Heart right ventricle (tissue), 16 donors: Measurements from ENCODE around the gene KIF22. TPM values are rescaled to one million over a fixed set of nuclear protein-coding genes. Genes with fewer than 3 reads are reported as not detected.
"Not testable (repeated sequence)": the region's sequence is repeated elsewhere in the genome, so short reads cannot be mapped to it uniquely, and the experiment has no call there.

Experiments
- ATAC-seq, 8 donors: fragments of 200-7000 bp; cut with Tn5 transposase; one replicate each; pipeline ENCODE4 v1.9.1; 2020; ENCODE audit warnings: mild to moderate bottlenecking in 8 of 8, moderate library complexity in 8 of 8, moderate number of reproducible peaks in 1 of 8
- DNase-seq, 2 donors: peaks; one replicate each; pipeline ENCODE4 v3.0.0-alpha.2; 2020
- H3K27ac ChIP-seq, 10 donors: fragments of 200-600 bp; sonication (generic) in 2 of 10; one replicate each; pipeline versions ENCODE4 v1.5.0 to v1.8.0; 2020 to 2022; ENCODE audit warnings: mild to moderate bottlenecking in 3 of 10
- H3K27me3 ChIP-seq, 7 donors: fragments of 200-600 bp; one replicate each; pipeline ENCODE4 v1.8.0; 2021 to 2022; ENCODE audit warnings: mild to moderate bottlenecking in 2 of 7
- H3K36me3 ChIP-seq, 9 donors: fragments of 200-600 bp; sonication (generic) in 1 of 9; one replicate each; pipeline versions ENCODE4 v1.5.0 to v1.8.0; 2020 to 2022; ENCODE audit warnings: mild to moderate bottlenecking in 2 of 9
- H3K4me1 ChIP-seq, 9 donors: fragments of 200-600 bp; sonication (generic) in 1 of 9; one replicate each; pipeline versions ENCODE4 v1.5.0 to v1.8.0; 2020 to 2022; ENCODE audit warnings: mild to moderate bottlenecking in 4 of 9
- H3K4me3 ChIP-seq, 10 donors: fragments of 200-600 bp; sonication (generic) in 2 of 10; one replicate each; pipeline versions ENCODE4 v1.5.0 to v1.8.0; 2020 to 2022; ENCODE audit warnings: mild to moderate bottlenecking in 7 of 10, moderate library complexity in 2 of 10
- H3K9me3 ChIP-seq, 11 donors: fragments of 200-600 bp in 10 of 11; sonication (generic) in 2 of 11; one replicate each; pipeline versions ENCODE4 v1.5.0 to v1.8.0; 2013 to 2022; ENCODE audit warnings: mild to moderate bottlenecking in 2 of 11, control low read depth in 1 of 11, moderate library complexity in 1 of 11
- CTCF ChIP-seq, 9 donors: fragments of 200-600 bp; sonication (generic) in 2 of 9; IDR thresholded peaks; one replicate each; pipeline versions ENCODE4 v1.5.0 to v1.8.0; 2021 to 2022; ENCODE audit warnings: antibody characterized with exemption in 9 of 9, mild to moderate bottlenecking in 5 of 9, moderate library complexity in 1 of 9
- WGBS, 2 donors: extraction: QIAGEN DNeasy Blood & Tissue Kit; methylation state at CpG; one replicate each; pipeline ENCODE4 v1.1.7; 2013; ENCODE audit warnings: inconsistent platforms in 1 of 2; 5-methylcytosine and 5-hydroxymethylcytosine counted together
- intact Hi-C, 10 donors: fragments of 100-400 bp; cut with DNase I; formaldehyde crosslinking; loops; one replicate each; pipeline versions ENCODE4 v1.11.1 to v1.14.2; 2022
- polyA plus RNA-seq, 2 donors: library from polyadenylated mRNA; stranded (reverse); fragments of 200-250 nt; gene quantifications; one replicate each; pipeline ENCODE4 v1.2.3, GENCODE V29; 2013
- total RNA-seq, 10 donors: library from RNA; stranded (reverse); fragmentation: NEBNext Ultra II Directional in 3 of 10; extraction: Animal tissue kit (Norgen Biotek cat#: 25700) in 3 of 10; gene quantifications; one replicate each; pipeline versions ENCODE4 v1.2.1 to v1.2.4, GENCODE V29; 2021 to 2023
- donor health status: Arrhythmogenic right ventricular cardiomyopathy.
- donor health status: ischemic (EF 13 %, LVEDD 7.1; RV severe dilation, severe dysfunction).
- donor health status: healthy with polysubstance abuse.
- donor health status: DM: no; HTN: yes; CAD: no.
- donor health status: DM: no; HTN: no; CAD: no.
- donor health status: ischemic (EF 25% LVEDD 6.9; RV normal size, moderate dysfunction).
- donor health status: ischemic (EF 25% LVEDD 5.7; RV mildly dilated, moderate dysfunction).
- donor health status: healthy.
- donor health status: DM: yes; HTN: yes; CAD: no.
- donor health status: Ischemic cardiomyopathy.
- donor health status: ischemic (EF 35%, LVEDD 5.7; RV mildly dilated, moderate dysfunction).
- donor health status: nonischemic (EF 11% LVEDD 7.7; RV severe dilation, severe dysfunction).
- donor health status: DM: yes; HTN: yes; CAD: no.
- donor health status: PGD.
- donor health status: ischemic (EF 29% LVEDD 5.4; RV normal size, mild dysfunction).
- donor health status: nonischemic (EF 23%, LVEDD 6.1; RV moderate dilation, normal function).

KIF22 gene
- total and polyA plus RNA-seq, 12 donors: 16.3 to 136 (median 38.6) TPM

GRCh38 chr16:29777576-29778350 lies 12.8 kb upstream of the KIF22 start, which contains the start of gene ZG16:
TSS of gene ZG16 (plus strand) at chr16:29778256. CDS start at chr16:29779267, 1,011 bp downstream.
- H3K9me3 ChIP-seq: no peaks in the 10 kb centered on the region
- TF ChIP-seq CTCF (IDR thresholded peaks at IDR 0.05): no peak
- H3K27ac ChIP-seq: no peak within 1 kb of the TSS
- no peak for ATAC-seq
- intact Hi-C loops: loop anchor here in 1 of 10 donors (10.0 kb wide), 1 partner anchor 63 kb away; no protein-coding TSS in a partner anchor
- no peaks in the 10 kb centered on the region for H3K36me3 ChIP-seq
- no peak within 1 kb of the TSS for H3K4me3 ChIP-seq
- peaks cover 0 to 3% (median 0%) of the 10 kb centered on the region in 9 donors for H3K4me1 ChIP-seq
- no peak for DNase-seq
- 75 to 82% methylated on average over 10 of the region's 10 CpGs for WGBS, 2 donors
- peaks cover 0 to 31% (median 4%) of the 10 kb centered on the region in 7 donors for H3K27me3 ChIP-seq

- DNase-seq: no peak
- no peaks in the 10 kb centered on the region for H3K36me3 ChIP-seq
- H3K27me3 ChIP-seq: peaks cover 0 to 31% (median 4%) of the 10 kb centered on the region in 7 donors
- no peak overlapping the region for H3K4me3 ChIP-seq
- H3K9me3 ChIP-seq: no peaks in the 10 kb centered on the region
- intact Hi-C loops: loop anchor here in 1 of 10 donors (10.0 kb wide), 1 partner anchor 65 kb away; no protein-coding TSS in a partner anchor
- peaks cover 0 to under 1% (median 0%) of the 10 kb centered on the region in 9 donors for H3K4me1 ChIP-seq
- no peak overlapping the region for H3K27ac ChIP-seq
- no peak for ATAC-seq
- WGBS, 2 donors: 34 to 50% methylated on average over 10 of the region's 10 CpGs
- no peak for TF ChIP-seq CTCF (IDR thresholded peaks at IDR 0.05)
These were observed 11.1 kb upstream of the KIF22 start for GRCh38 chr16:29779474-29779873.

GRCh38 chr16:29783094-29783953 lies 7.2 kb upstream of the KIF22 start:
- not testable (repeated sequence) for ATAC-seq, H3K27ac ChIP-seq, H3K36me3 ChIP-seq, H3K4me3 ChIP-seq, H3K9me3 ChIP-seq, DNase-seq
- intact Hi-C loops: loop anchor here in 1 of 10 donors (10.0 kb wide), 1 partner anchor 59 kb away; no protein-coding TSS in a partner anchor
- Histone ChIP-seq H3K4me1 (peaks cover 0 to 13% (median 6%) of the 10 kb centered on the region in 9 donors), H3K27me3 (peaks cover 0 to 27% (median 4%) of the 10 kb centered on the region in 7 donors)
- 77 to 82% methylated on average over 13 of the region's 13 CpGs for WGBS, 2 donors

- peaks cover 0 to 21% (median 4%) of the 10 kb centered on the region in 7 donors for H3K27me3 ChIP-seq
- no peak for TF ChIP-seq CTCF (IDR thresholded peaks at IDR 0.05)
- H3K27ac ChIP-seq: no peak overlapping the region
- 91 to 96% methylated on average over 2 of the region's 2 CpGs for WGBS, 2 donors
- no peaks in the 10 kb centered on the region for H3K9me3 ChIP-seq
- intact Hi-C loops: loop anchor here in 1 of 10 donors (10.0 kb wide), 1 partner anchor 59 kb away; no protein-coding TSS in a partner anchor
- peaks cover 0 to 13% (median 6%) of the 10 kb centered on the region in 9 donors for H3K4me1 ChIP-seq
- no peaks in the 10 kb centered on the region for H3K36me3 ChIP-seq
- no peak overlapping the region for H3K4me3 ChIP-seq
- no peak for ATAC-seq
- no peak for DNase-seq
These were observed 6.4 kb upstream of the KIF22 start for GRCh38 chr16:29784157-29784556.
